K562 (cell line): ENCODE data around the gene SLX4IP. TPM values are rescaled to one million over a fixed set of nuclear protein-coding genes. Genes with fewer than 3 reads are reported as not detected.

Experiments
- ATAC-seq: fragments of 200-7000 bp; cut with Tn5 transposase; 3 replicates; pipeline ENCODE4 v1.9.1; 2020; ENCODE audit warnings: moderate library complexity
- BruUV-seq: library from RNA; stranded (reverse); fragments of 400-500 nt; replicated peaks from 2 replicates; lab custom pipeline; 2021; lab: Mats Ljungman, UMichigan
- CTCF ChIA-PET: fragments of 300-600 bp; formaldehyde crosslinking; extraction: SDS; loops from one replicate; lab custom pipeline; 2021; ENCODE audit warnings: low intra/inter-chr PET ratio; lab: Yijun Ruan, JAX
- POLR2A ChIA-PET: fragments of 300-600, 350-650 bp; sonication (Branson Sonifier 250); formaldehyde crosslinking; extraction: SDS; loops from one replicate; lab custom pipeline; 2021; ENCODE audit warnings: antibody characterized with exemption, inconsistent platforms; lab: Yijun Ruan, JAX
- DNase-seq, 4 experiments: peaks; one replicate each; pipeline versions ENCODE4 v3.0.0 to v3.0.0-alpha.2; 2011 to 2018; ENCODE audit warnings: low spot score in 3 of 4, mixed read lengths in 3 of 4; ENCODE audit errors: extremely low read depth in 1 of 4
- FAIRE-seq: peaks from 2 replicates; lab custom pipeline; 2011; peaks lifted over from hg19 to GRCh38; lab: Jason Lieb, UNC
- H2AFZ ChIP-seq: 2 replicates; pipeline ENCODE4 v1.6.0; 2011; ENCODE audit warnings: low read depth, low read length, control low read depth, inconsistent platforms
- H3K27ac ChIP-seq: fragments of 200-600 bp; 3 replicates; pipeline ENCODE4 v1.8.0; 2011; ENCODE audit warnings: low read depth, mild to moderate bottlenecking, control low read depth, inconsistent platforms, low read length, moderate library complexity, mixed read lengths; ENCODE audit errors: extremely low read depth
- H3K27me3 ChIP-seq, 2 experiments: fragments of 300-600 bp in 1 of 2; 2 replicates in 1 of 2; 3 replicates in 1 of 2; pipeline versions ENCODE4 v1.6.0 to v1.8.0; 2011; ENCODE audit warnings: inconsistent platforms in 2 of 2, low read length in 2 of 2, mild to moderate bottlenecking in 1 of 2, mixed read lengths in 1 of 2, moderate library complexity in 1 of 2; ENCODE audit not compliant: control insufficient read depth in 2 of 2, insufficient read depth in 2 of 2
- H3K36me3 ChIP-seq: fragments of 300-600 bp; 3 replicates; pipeline ENCODE4 v1.8.0; 2011; ENCODE audit warnings: mild to moderate bottlenecking, low read length, inconsistent platforms; ENCODE audit not compliant: control insufficient read depth, insufficient read depth
- H3K4me1 ChIP-seq, 2 experiments: fragments of 200-600 bp in 1 of 2; replicated peaks in 1 of 2; 2 replicates in 1 of 2; 3 replicates in 1 of 2; pipeline versions ENCODE4 v1.5.1 to v1.8.0; 2011; ENCODE audit warnings: inconsistent platforms in 2 of 2, low read length in 2 of 2, mild to moderate bottlenecking in 1 of 2, mixed read lengths in 1 of 2, moderate library complexity in 1 of 2; ENCODE audit not compliant: control insufficient read depth in 2 of 2, insufficient read depth in 2 of 2
- H3K4me2 ChIP-seq: 2 replicates; pipeline ENCODE4 v1.6.1; 2011; ENCODE audit warnings: low read length, control low read depth, inconsistent platforms, mixed read lengths; ENCODE audit not compliant: insufficient read depth
- H3K4me3 ChIP-seq: fragments of 200-600 bp; sonication (generic), shearing (Covaris generic); 2 replicates; pipeline ENCODE4 v1.5.1; 2016; ENCODE audit warnings: control low read depth, inconsistent platforms
- H3K79me2 ChIP-seq: fragments of 200-600 bp; 3 replicates; pipeline ENCODE4 v1.8.0; 2011; ENCODE audit warnings: low read length, inconsistent platforms; ENCODE audit not compliant: control insufficient read depth, insufficient read depth
- H3K9ac ChIP-seq, 2 experiments: 2 replicates each; pipeline versions ENCODE4 v1.6.0 to v1.6.1; 2011; ENCODE audit warnings: low read depth in 2 of 2, low read length in 2 of 2, control low read depth in 1 of 2, inconsistent platforms in 1 of 2, mild to moderate bottlenecking in 1 of 2, mixed read lengths in 1 of 2; ENCODE audit not compliant: insufficient read depth in 1 of 2
- H3K9me1 ChIP-seq: one replicate; pipeline ENCODE4 v1.6.0; 2011; ENCODE audit warnings: inconsistent platforms, mild to moderate bottlenecking, low read length, moderate library complexity; ENCODE audit not compliant: control insufficient read depth, insufficient read depth
- H3K9me3 ChIP-seq: replicated peaks from 2 replicates; pipeline ENCODE4 v1.5.1; 2011; ENCODE audit warnings: low read depth, low read length, inconsistent platforms; ENCODE audit not compliant: control insufficient read depth, insufficient read depth
- H4K20me1 ChIP-seq: replicated peaks from 2 replicates; pipeline ENCODE4 v1.6.1; 2011; ENCODE audit warnings: low read length, inconsistent platforms, mixed read lengths; ENCODE audit not compliant: control insufficient read depth, insufficient read depth
- ELF2 ChIP-seq: fragments of 250-450 bp; sonication (Bioruptor Pico); IDR thresholded peaks from 2 replicates; pipeline ENCODE4 v1.5.0; 2021; ENCODE audit warnings: mild to moderate bottlenecking
- JUND ChIP-seq, 2 experiments: IDR thresholded peaks; 2 replicates in 1 of 2; 3 replicates in 1 of 2; pipeline ENCODE4 v1.6.1; 2011; ENCODE audit warnings: borderline replicate concordance in 2 of 2, low read depth in 2 of 2, low read length in 2 of 2, improper control_type of control experiment in 1 of 2, missing biosample characterization in 1 of 2, missing genetic modification characterization in 1 of 2, missing genetic modification reagents in 1 of 2
- KAT2B ChIP-seq: IDR thresholded peaks from one replicate; pipeline ENCODE4 v1.6.1; 2012; ENCODE audit warnings: low read depth, mild to moderate bottlenecking, control low read depth, inconsistent platforms, low read length, moderate library complexity
- NCOA4 ChIP-seq: fragments of 450-650 bp; IDR thresholded peaks from 2 replicates; pipeline ENCODE4 v1.6.1; 2018; ENCODE audit warnings: mild to moderate bottlenecking; ENCODE audit not compliant: partially characterized antibody
- NEUROD1 ChIP-seq: fragments of 150-350 bp; IDR thresholded peaks from 2 replicates; pipeline ENCODE4 v1.6.1; 2014; ENCODE audit warnings: borderline replicate concordance, low read length, low read depth; ENCODE audit not compliant: partially characterized antibody
- NR2F6 ChIP-seq: fragments of 450-650 bp; formaldehyde crosslinking; IDR thresholded peaks from 2 replicates; pipeline ENCODE4 v1.4.0; 2020; ENCODE audit warnings: mild to moderate bottlenecking
- POLR2AphosphoS5 ChIP-seq: IDR thresholded peaks from 2 replicates; pipeline ENCODE4 v1.6.1; 2011; ENCODE audit warnings: mild to moderate bottlenecking, low read depth, low read length, moderate library complexity; ENCODE audit not compliant: control insufficient read depth, insufficient read depth
- ZNF696 ChIP-seq: fragments of 250-450 bp; sonication (Bioruptor Pico); conservative IDR thresholded peaks from 2 replicates; pipeline ENCODE4 v1.4.0; 2020; ENCODE audit warnings: mild to moderate bottlenecking, moderate library complexity
- WGBS: fragments of 100-300 bp; shearing (Covaris generic); methylation state at CpG from one replicate; pipeline ENCODE4 v1.1.6; 2016; ENCODE audit warnings: low coverage, mixed read lengths; ENCODE audit not compliant: insufficient coverage; ENCODE audit errors: missing lambda C conversion rate; 5-methylcytosine and 5-hydroxymethylcytosine counted together
- in situ Hi-C: fragments of 300-500 bp; cut with MboI; formaldehyde crosslinking; loops from 4 replicates; pipeline ENCODE4 v1.15.0; 2018; ENCODE audit warnings: inconsistent platforms, mixed read lengths
- intact Hi-C: fragments of 100-400 bp; cut with micrococcal nuclease; formaldehyde crosslinking; loops from 2 replicates; pipeline ENCODE4 v1.14.2; 2022
- polyA plus RNA-seq, 8 experiments: library from polyadenylated mRNA; depleted of rRNA in 4 of 8; stranded (reverse) in 5 of 8; unstranded in 3 of 8; fragments of >200 nt; fragmentation: Nextera tagmentation in 2 of 8; fragmentation: Illumina TruSeq in 1 of 8; extraction: Ambion mirVana in 2 of 8; extraction: Trizol in 1 of 8; gene quantifications; 2 replicates each; pipeline versions ENCODE4 v1.2.1 to v1.2.3, GENCODE V29; 2011 to 2014; ENCODE audit warnings: inconsistent platforms in 1 of 8, missing spikeins in 1 of 8
- total RNA-seq, 7 experiments: library from RNA; depleted of rRNA in 6 of 7; stranded (reverse); fragments of >200 nt in 6 of 7; fragmentation: Illumina TruSeq in 2 of 7; extraction: Trizol in 2 of 7; gene quantifications; 2 replicates each; pipeline versions ENCODE4 v1.2.1 to v1.2.3, GENCODE V29; 2011 to 2021; ENCODE audit warnings: low replicate concordance in 1 of 7
- TF ChIP-seq, protein P1 (sequence below): fragments of 250-450 bp; sonication (Bioruptor Pico); IDR thresholded peaks from 2 replicates; pipeline ENCODE4 v1.5.0; 2021; ENCODE audit warnings: mild to moderate bottlenecking, borderline replicate concordance
- TF ChIP-seq, protein P2 (sequence below), 2 experiments: fragments of 250-450 bp in 1 of 2; fragments of 450-650 bp in 1 of 2; sonication (Bioruptor Pico) in 1 of 2; IDR thresholded peaks; 2 replicates each; pipeline versions ENCODE4 v1.6.1 to v1.8.0; 2016 to 2021; ENCODE audit warnings: mild to moderate bottlenecking in 2 of 2, moderate library complexity in 2 of 2, missing compliant biosample characterization in 1 of 2, missing genetic modification characterization in 1 of 2

The SLX4IP gene
- total and polyA plus RNA-seq, 9 of the 15 experiments (the other 6 are each of a cell fraction or from before 2014, with no cell fraction given), result 1.5 to 5.9 (median 3.5) TPM

DNA sequence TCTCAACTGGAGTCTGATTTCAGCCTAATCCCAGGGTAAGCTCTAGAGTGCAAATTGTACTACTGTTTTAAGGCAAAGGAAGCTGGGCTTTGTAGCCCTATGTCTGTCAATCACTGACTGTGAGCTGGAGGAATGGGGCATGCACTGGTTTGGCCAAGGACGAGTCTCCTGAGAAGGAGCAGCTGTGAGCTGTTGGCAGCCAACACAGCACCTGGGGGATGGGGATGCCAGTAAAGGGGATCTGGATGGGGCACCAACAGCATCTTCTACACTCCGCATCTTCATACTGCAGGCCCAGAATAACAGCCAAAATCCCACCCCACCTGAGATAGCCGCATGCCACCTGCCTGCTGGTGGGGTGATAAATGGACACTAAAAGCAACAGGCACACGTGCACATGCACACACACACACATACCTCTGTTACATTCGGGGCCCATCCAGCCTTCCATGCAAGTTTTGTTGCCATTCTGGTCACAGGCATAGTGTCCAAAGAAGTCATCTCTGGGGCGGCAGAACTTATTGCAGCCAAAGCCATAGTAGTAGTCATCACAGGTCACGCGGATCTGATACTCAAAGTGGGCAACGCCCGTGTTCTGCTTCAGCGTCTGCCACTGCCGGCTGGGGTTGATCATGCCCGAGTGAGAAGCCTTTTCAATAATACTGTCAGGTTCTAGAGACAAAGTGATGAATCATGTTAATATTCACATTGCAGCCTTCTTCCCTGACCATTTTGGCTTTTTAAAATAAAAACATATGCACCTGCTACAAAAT lies 223.1 kb downstream of the SLX4IP start:
- Histone ChIP-seq H3K36me3 (no peaks in the 10 kb centered on the region), H3K4me2 (no peak overlapping the region), H3K27me3 (peaks cover 0 to 33% of the 10 kb centered on the region in 2 experiments; a peak in 2 of 5 replicates), H3K4me3 (no peak overlapping the region), H3K79me2 (no peaks in the 10 kb centered on the region), H3K4me1 (no peaks in the 10 kb centered on the region), H3K27ac (no peak overlapping the region), H3K9me3 (no peaks in the 10 kb centered on the region), H3K9me1 (no peaks in the 10 kb centered on the region), H3K9ac (no peak overlapping the region), H2AFZ (no peak overlapping the region), H4K20me1 (no peaks in the 10 kb centered on the region)
- BruUV-seq, result no TSS peak
- in situ Hi-C loops (no loop called here), intact Hi-C loops (no loop called here)
- TF ChIP-seq NEUROD1 (no peak), ELF2 (CRISPR knock-in tag) (no peak), JUND (IDR thresholded peaks at IDR 0.05; ENCODE audit: borderline replicate concordance, low read depth, low read length) (no peak), JUND (tag; IDR thresholded peaks at IDR 0.05; ENCODE audit: borderline replicate concordance, low read depth, low read length) (no peak), NCOA4 (no peak), ZNF696 (no peak), KAT2B (no peak), POLR2AphosphoS5 (no peak), NR2F6 (CRISPR knock-in tag) (no peak)
- TF ChIP-seq, protein P1, sequence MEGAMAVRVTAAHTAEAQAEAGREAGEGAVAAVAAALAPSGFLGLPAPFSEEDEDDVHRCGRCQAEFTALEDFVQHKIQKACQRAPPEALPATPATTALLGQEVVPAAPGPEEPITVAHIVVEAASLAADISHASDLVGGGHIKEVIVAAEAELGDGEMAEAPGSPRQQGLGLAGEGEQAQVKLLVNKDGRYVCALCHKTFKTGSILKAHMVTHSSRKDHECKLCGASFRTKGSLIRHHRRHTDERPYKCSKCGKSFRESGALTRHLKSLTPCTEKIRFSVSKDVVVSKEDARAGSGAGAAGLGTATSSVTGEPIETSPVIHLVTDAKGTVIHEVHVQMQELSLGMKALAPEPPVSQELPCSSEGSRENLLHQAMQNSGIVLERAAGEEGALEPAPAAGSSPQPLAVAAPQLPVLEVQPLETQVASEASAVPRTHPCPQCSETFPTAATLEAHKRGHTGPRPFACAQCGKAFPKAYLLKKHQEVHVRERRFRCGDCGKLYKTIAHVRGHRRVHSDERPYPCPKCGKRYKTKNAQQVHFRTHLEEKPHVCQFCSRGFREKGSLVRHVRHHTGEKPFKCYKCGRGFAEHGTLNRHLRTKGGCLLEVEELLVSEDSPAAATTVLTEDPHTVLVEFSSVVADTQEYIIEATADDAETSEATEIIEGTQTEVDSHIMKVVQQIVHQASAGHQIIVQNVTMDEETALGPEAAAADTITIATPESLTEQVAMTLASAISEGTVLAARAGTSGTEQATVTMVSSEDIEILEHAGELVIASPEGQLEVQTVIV (CRISPR knock-in tag), result no peak
- TF ChIP-seq, protein P2, sequence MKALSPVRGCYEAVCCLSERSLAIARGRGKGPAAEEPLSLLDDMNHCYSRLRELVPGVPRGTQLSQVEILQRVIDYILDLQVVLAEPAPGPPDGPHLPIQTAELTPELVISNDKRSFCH (CRISPR knock-in tag; IDR thresholded peaks at IDR 0.05), result no peak
- TF ChIP-seq, protein P2 (tag; IDR thresholded peaks at IDR 0.05), result no peak
- DNase-seq, result no peak
- ChIA-PET POLR2A (no interaction called here), CTCF (no interaction called here)
- no peak for FAIRE-seq
- ATAC-seq, result no peak
- 2% methylated on average over 12 of the region's 13 CpGs for WGBS
